Lung (tissue), 12 donors: ENCODE results near the gene HMCN2. TPM values are rescaled to one million over a fixed set of nuclear protein-coding genes. Genes with fewer than 3 reads are reported as not detected.

Experiments used
- ATAC-seq: fragments of 200-7000 bp; cut with Tn5 transposase; one replicate; pipeline ENCODE4 v1.9.1; 2020; ENCODE audit warnings: moderate number of reproducible peaks; ENCODE audit not compliant: insufficient read depth, low FRiP score
- DNase-seq, 3 donors: peaks; one replicate each; pipeline ENCODE4 v3.0.0-alpha.2; 2013 to 2017
- H3K27ac ChIP-seq, 2 donors: one replicate each; pipeline ENCODE4 v1.5.1; 2013; ENCODE audit warnings: mild to moderate bottlenecking in 2 of 2, moderate library complexity in 2 of 2, control low read depth in 1 of 2, inconsistent platforms in 1 of 2, low read depth in 1 of 2, low read length in 1 of 2
- H3K27me3 ChIP-seq, 3 donors: one replicate each; pipeline ENCODE4 v1.5.1; 2013; ENCODE audit warnings: low read length in 2 of 3; ENCODE audit not compliant: control insufficient read depth in 3 of 3, insufficient read depth in 3 of 3
- H3K36me3 ChIP-seq, 4 donors: one replicate each; pipeline ENCODE4 v1.5.1; 2013; ENCODE audit warnings: low read length in 4 of 4, mild to moderate bottlenecking in 1 of 4, moderate library complexity in 1 of 4; ENCODE audit not compliant: control insufficient read depth in 4 of 4, insufficient read depth in 4 of 4
- H3K4me1 ChIP-seq, 5 donors: one replicate each; pipeline ENCODE4 v1.5.1; 2013; ENCODE audit warnings: low read length in 5 of 5, mild to moderate bottlenecking in 2 of 5, moderate library complexity in 1 of 5; ENCODE audit not compliant: control insufficient read depth in 5 of 5, insufficient read depth in 5 of 5
- H3K4me3 ChIP-seq: one replicate; pipeline ENCODE4 v1.5.1; 2013; ENCODE audit warnings: mild to moderate bottlenecking, control low read depth, moderate library complexity
- H3K9ac ChIP-seq, 2 donors: one replicate each; pipeline ENCODE4 v1.5.1; 2013; ENCODE audit warnings: low read length in 2 of 2, control low read depth in 1 of 2; ENCODE audit not compliant: insufficient read depth in 1 of 2
- H3K9me3 ChIP-seq, 4 donors: one replicate each; pipeline ENCODE4 v1.5.1; 2013; ENCODE audit warnings: low read length in 3 of 4, mild to moderate bottlenecking in 1 of 4, moderate library complexity in 1 of 4; ENCODE audit not compliant: control insufficient read depth in 4 of 4, insufficient read depth in 3 of 4
- CTCF ChIP-seq: IDR thresholded peaks from 2 replicates; pipeline ENCODE4 v1.5.1; 2012; ENCODE audit warnings: mild to moderate bottlenecking; ENCODE audit errors: control extremely low read depth, extremely low read depth
- WGBS, 2 donors: extraction: QIAGEN DNeasy Blood & Tissue Kit; methylation state at CpG; one replicate each; pipeline ENCODE4 v1.1.7; 2013; 5-methylcytosine and 5-hydroxymethylcytosine counted together
- polyA plus RNA-seq, 2 donors: library from polyadenylated mRNA; stranded (reverse); fragments of 200-250 nt; gene quantifications; one replicate each; pipeline ENCODE4 v1.2.1, GENCODE V29; 2013
- total RNA-seq, 2 donors: library from RNA; depleted of rRNA in 1 of 2; stranded (reverse); fragments of >200 nt in 1 of 2; gene quantifications; one replicate each; pipeline ENCODE4 v1.2.1, GENCODE V29; 2014 to 2021
- donor health status: control.
- donor health status: control.
- donor health status: Bipolar disorder and iron deficiency.
- donor health status: healthy.
- donor health status: DM: yes; HTN: yes; CAD: no.

Gene HMCN2
- total and polyA plus RNA-seq, 4 donors = 2.1 to 5.2 (median 3.7) TPM

- H3K4me1 ChIP-seq = peaks cover 2 to 49% (median 7%) of the 10 kb centered on the region in 5 donors
- ATAC-seq = no peak
- peaks cover 0 to 2% (median 0%) of the 10 kb centered on the region in 4 donors for H3K9me3 ChIP-seq
- H3K27me3 ChIP-seq = peaks cover 0 to 9% (median 3%) of the 10 kb centered on the region in 3 donors
- no peak overlapping the region for H3K27ac ChIP-seq
- no peak for DNase-seq
- H3K4me3 ChIP-seq = no peak overlapping the region
- no peak for TF ChIP-seq CTCF
- H3K9ac ChIP-seq = no peak overlapping the region
- H3K36me3 ChIP-seq = no peaks in the 10 kb centered on the region
- 79 to 92% methylated on average over 8 to 9 of the region's 9 CpGs for WGBS, 2 donors
Measured at GRCh38 chr9:130285271-130285670, 19.7 kb downstream of the HMCN2 start.

- H3K4me3 ChIP-seq = no peak overlapping the region
- no peaks in the 10 kb centered on the region for H3K36me3 ChIP-seq
- H3K9me3 ChIP-seq = no peaks in the 10 kb centered on the region
- WGBS, 2 donors = 85 to 88% methylated on average over 17 of the region's 17 CpGs
- peaks cover 2 to 57% (median 7%) of the 10 kb centered on the region in 5 donors for H3K4me1 ChIP-seq
- no peak overlapping the region for H3K9ac ChIP-seq
- no peak for ATAC-seq
- peaks cover 0 to 9% (median 3%) of the 10 kb centered on the region in 3 donors for H3K27me3 ChIP-seq
- no peak for DNase-seq
- TF ChIP-seq CTCF = no peak
- H3K27ac ChIP-seq = peak overlapping the region; percentile 26 to 53
Measured at GRCh38 chr9:130286072-130286770, 20.7 kb downstream of the HMCN2 start.

- Histone ChIP-seq H3K4me1 (peaks cover 2 to 60% (median 7%) of the 10 kb centered on the region in 5 donors), H3K9ac (no peak overlapping the region), H3K9me3 (no peaks in the 10 kb centered on the region), H3K27me3 (peaks cover 0 to 9% (median 3%) of the 10 kb centered on the region in 3 donors), H3K36me3 (no peaks in the 10 kb centered on the region), H3K4me3 (no peak overlapping the region), H3K27ac (peak overlapping the region; percentile 53 to 58)
- ATAC-seq = peak; percentile 7
- TF ChIP-seq CTCF = no peak
- WGBS, 2 donors = 71 to 78% methylated on average over 20 of the region's 20 CpGs
- DNase-seq = peak in 1 of 3 donors; percentile 49
Measured at GRCh38 chr9:130286781-130287428, 21.3 kb downstream of the HMCN2 start.
